HepG2 (cell line): ENCODE results near the gene SNAP91. TPM values are rescaled to one million over a fixed set of nuclear protein-coding genes. Genes with fewer than 3 reads are reported as not detected.

Source experiments
- ATAC-seq: fragments of 200-7000 bp; cut with Tn5 transposase; 3 replicates; pipeline ENCODE4 v1.9.1; 2020; ENCODE audit warnings: mild to moderate bottlenecking, moderate library complexity
- BruUV-seq: library from RNA; stranded (reverse); fragments of 400-500 nt; replicated peaks from 2 replicates; lab custom pipeline; 2021; lab: Mats Ljungman, UMichigan
- CTCF ChIA-PET: fragments of 300-600 bp; formaldehyde crosslinking; extraction: SDS; loops from one replicate; lab custom pipeline; 2021; ENCODE audit warnings: low total read pairs, inconsistent platforms, low intra/inter-chr PET ratio; lab: Yijun Ruan, JAX
- POLR2A ChIA-PET: fragments of 350-600 bp; sonication (Branson Sonifier 250); formaldehyde crosslinking; loops from one replicate; lab custom pipeline; 2020; ENCODE audit warnings: antibody characterized with exemption, inconsistent platforms; lab: Yijun Ruan, JAX
- DNase-seq: peaks from one replicate; pipeline ENCODE4 v3.0.0-alpha.2; 2015; ENCODE audit warnings: low spot score
- FAIRE-seq: peaks from 3 replicates; lab custom pipeline; 2011; peaks lifted over from hg19 to GRCh38; lab: Jason Lieb, UNC
- H2AFZ ChIP-seq: one replicate; pipeline ENCODE4 v1.6.1; 2011; ENCODE audit warnings: low read length, inconsistent platforms
- H3K27ac ChIP-seq: fragments of 300-600 bp; 3 replicates; pipeline ENCODE4 v1.8.0; 2011; ENCODE audit warnings: mixed run types, mild to moderate bottlenecking, mixed read lengths, low read length, inconsistent platforms; ENCODE audit not compliant: insufficient read depth; ENCODE audit errors: extremely low read length
- H3K27me3 ChIP-seq, 2 experiments: fragments of 200-600 bp in 1 of 2; 2 replicates in 1 of 2; 3 replicates in 1 of 2; pipeline versions ENCODE4 v1.6.0 to v1.8.0; 2011; ENCODE audit warnings: low read length in 2 of 2, mild to moderate bottlenecking in 2 of 2, moderate library complexity in 2 of 2, inconsistent platforms in 1 of 2; ENCODE audit not compliant: insufficient read depth in 2 of 2, control insufficient read depth in 1 of 2
- H3K36me3 ChIP-seq, 2 experiments: fragments of 200-600 bp in 1 of 2; replicated peaks in 1 of 2; 2 replicates in 1 of 2; 3 replicates in 1 of 2; pipeline versions ENCODE4 v1.5.1 to v1.8.0; 2011; ENCODE audit warnings: low read length in 2 of 2, inconsistent platforms in 1 of 2; ENCODE audit not compliant: insufficient read depth in 2 of 2, control insufficient read depth in 1 of 2
- H3K4me1 ChIP-seq: 2 replicates; pipeline ENCODE4 v1.5.1; 2012; ENCODE audit warnings: low read length, inconsistent platforms; ENCODE audit not compliant: insufficient read depth
- H3K4me2 ChIP-seq: 2 replicates; pipeline ENCODE4 v1.6.0; 2011; ENCODE audit warnings: low read depth, low read length, inconsistent platforms
- H3K4me3 ChIP-seq, 3 experiments: fragments of 200-600 bp in 1 of 3; sonication (generic), shearing (Covaris generic) in 1 of 3; replicated peaks in 1 of 3; 2 replicates each; pipeline ENCODE4 v1.5.1; 2011 to 2016; ENCODE audit warnings: low read length in 3 of 3, inconsistent platforms in 2 of 3, low read depth in 2 of 3, mild to moderate bottlenecking in 2 of 3, control low read depth in 1 of 3, mixed read lengths in 1 of 3; ENCODE audit not compliant: insufficient read depth in 1 of 3
- H3K79me2 ChIP-seq: one replicate; pipeline ENCODE4 v1.6.1; 2011; ENCODE audit warnings: low read length, inconsistent platforms; ENCODE audit not compliant: insufficient read depth
- H3K9ac ChIP-seq: 2 replicates; pipeline ENCODE4 v1.6.0; 2011; ENCODE audit warnings: mild to moderate bottlenecking, low read depth, low read length, inconsistent platforms; ENCODE audit not compliant: insufficient read depth
- H3K9me3 ChIP-seq: 2 replicates; pipeline ENCODE4 v1.5.1; 2012; ENCODE audit warnings: mild to moderate bottlenecking, low read length
- H4K20me1 ChIP-seq: 2 replicates; pipeline ENCODE4 v1.6.0; 2011; ENCODE audit warnings: inconsistent platforms, mild to moderate bottlenecking, low read length, moderate library complexity; ENCODE audit not compliant: insufficient read depth
- ELF3 ChIP-seq: IDR thresholded peaks from 2 replicates; pipeline ENCODE4 v1.6.1; 2016; ENCODE audit warnings: missing genetic modification reagents, missing compliant biosample characterization
- FLYWCH1 ChIP-seq: sonication (generic); formaldehyde crosslinking; IDR thresholded peaks from 2 replicates; pipeline ENCODE4 v1.8.1; 2023; ENCODE audit warnings: mild to moderate bottlenecking, missing genetic modification reagents
- HNRNPL ChIP-seq: fragments of 200-400 bp; formaldehyde crosslinking; IDR thresholded peaks from 2 replicates; pipeline ENCODE4 v1.6.1; 2017; ENCODE audit warnings: mild to moderate bottlenecking, low read depth, low read length
- HOXA5 ChIP-seq: sonication (generic); formaldehyde crosslinking; IDR thresholded peaks from 2 replicates; pipeline ENCODE4 v1.4.0; 2020; ENCODE audit warnings: missing genetic modification reagents
- HOXA7 ChIP-seq: sonication (generic); formaldehyde crosslinking; IDR thresholded peaks from 2 replicates; pipeline ENCODE4 v1.8.1; 2022; ENCODE audit warnings: mild to moderate bottlenecking, missing genetic modification reagents, moderate library complexity
- ISL2 ChIP-seq: sonication (generic); formaldehyde crosslinking; IDR thresholded peaks from 2 replicates; pipeline ENCODE4 v1.5.0; 2020; ENCODE audit warnings: missing genetic modification reagents
- MTF2 ChIP-seq: sonication (generic); formaldehyde crosslinking; IDR thresholded peaks from 2 replicates; pipeline ENCODE4 v1.5.0; 2020; ENCODE audit warnings: missing genetic modification reagents, borderline replicate concordance
- SRF ChIP-seq: IDR thresholded peaks from 2 replicates; pipeline ENCODE4 v1.6.1; 2011; ENCODE audit warnings: mild to moderate bottlenecking, low read depth, low read length, moderate library complexity
- ZNF432 ChIP-seq: sonication (generic); formaldehyde crosslinking; IDR thresholded peaks from 2 replicates; pipeline ENCODE4 v1.5.0; 2020; ENCODE audit warnings: missing genetic modification reagents, mild to moderate bottlenecking, borderline replicate concordance
- ZNF75D ChIP-seq: sonication (generic); formaldehyde crosslinking; IDR thresholded peaks from 2 replicates; pipeline ENCODE4 v1.8.1; 2023; ENCODE audit warnings: missing genetic modification reagents, mild to moderate bottlenecking, borderline replicate concordance
- WGBS: methylation state at CpG from one replicate; pipeline ENCODE4 v1.1.6; 2017; ENCODE audit warnings: low lambda C conversion rate; 5-methylcytosine and 5-hydroxymethylcytosine counted together
- in situ Hi-C: cut with HindIII; loops from 2 replicates; pipeline ENCODE4 v1.10.0; 2017; ENCODE audit warnings: low pct_unique_long_range_greater_than_20kb; ENCODE audit not compliant: extremely low pct_ligation_motif_present
- intact Hi-C: fragments of 100-400 bp; cut with micrococcal nuclease; formaldehyde crosslinking; loops from one replicate; pipeline ENCODE4 v1.10.0; 2022; ENCODE audit not compliant: unreplicated experiment
- polyA plus RNA-seq, 8 experiments: library from polyadenylated mRNA; depleted of rRNA in 3 of 8; stranded (reverse) in 7 of 8; unstranded in 1 of 8; fragments of >200 nt; fragmentation: Illumina TruSeq in 4 of 8; extraction: Trizol in 4 of 8; gene quantifications; 2 replicates each; pipeline versions ENCODE4 v1.2.1 to v1.2.3, GENCODE V29; 2011 to 2016; ENCODE audit warnings: low read depth in 4 of 8, missing spikeins in 1 of 8, mixed read lengths in 1 of 8; ENCODE audit not compliant: insufficient read depth in 1 of 8
- total RNA-seq, 5 experiments: library from RNA; depleted of rRNA; stranded (reverse); fragments of >200 nt; fragmentation: Illumina TruSeq; extraction: Trizol; gene quantifications; 2 replicates each; pipeline ENCODE4 v1.2.3, GENCODE V29; 2016; ENCODE audit warnings: low read depth in 1 of 5
- TF ChIP-seq, protein P1 (sequence below): sonication (generic); formaldehyde crosslinking; IDR thresholded peaks from 2 replicates; pipeline ENCODE4 v1.5.0; 2020; ENCODE audit warnings: mild to moderate bottlenecking, missing genetic modification reagents, moderate library complexity
- TF ChIP-seq, protein P2 (sequence below): sonication (generic); formaldehyde crosslinking; IDR thresholded peaks from 2 replicates; pipeline ENCODE4 v1.4.0; 2020; ENCODE audit warnings: missing genetic modification reagents, mild to moderate bottlenecking, borderline replicate concordance

SNAP91 gene
- total and polyA plus RNA-seq, 2 of the 13 experiments (the other 11 are each of a cell fraction or from before 2014, with no cell fraction given), result not detected

DNA sequence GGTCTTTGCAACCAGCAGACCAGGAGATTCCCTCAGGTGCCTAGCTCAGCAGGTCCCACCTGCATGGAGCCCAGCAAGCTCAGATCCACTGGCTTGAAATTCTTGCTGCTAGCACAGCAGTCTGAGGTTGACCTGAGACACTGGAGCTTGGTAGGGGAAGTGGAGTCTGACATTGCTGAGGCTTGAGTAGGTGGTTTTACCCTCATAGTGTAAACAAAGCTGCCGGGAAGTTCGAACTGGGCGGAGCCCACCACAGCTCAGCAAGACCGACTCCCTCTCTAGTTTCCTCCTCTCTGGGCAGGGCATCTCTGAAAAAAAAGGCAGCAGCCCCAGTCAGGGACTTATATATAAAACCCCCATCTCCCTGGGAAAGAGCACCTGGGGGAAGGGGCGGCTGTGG, 162.3 kb downstream of the SNAP91 start:
- Histone ChIP-seq H3K79me2 (no peaks in the 10 kb centered on the region), H3K4me2 (no peak overlapping the region), H3K4me1 (no peaks in the 10 kb centered on the region), H3K27me3 (no peaks in the 10 kb centered on the region), H3K36me3 (no peaks in the 10 kb centered on the region), H4K20me1 (no peaks in the 10 kb centered on the region), H3K4me3 (no peak overlapping the region), H3K9ac (no peak overlapping the region), H3K27ac (no peak overlapping the region), H2AFZ (no peak overlapping the region), H3K9me3 (no peaks in the 10 kb centered on the region)
- ATAC-seq, result no peak
- WGBS, result 17% methylated on average over 5 of the region's 5 CpGs
- no peak for FAIRE-seq
- no peak for DNase-seq
- CTCF ChIA-PET, result no interaction called here
- TF ChIP-seq HOXA5 (CRISPR knock-in tag) (no peak), ELF3 (CRISPR knock-in tag) (no peak), ISL2 (no peak), SRF (no peak), HOXA7 (no peak), ZNF432 (CRISPR knock-in tag) (no peak), HNRNPL (no peak), ZNF75D (CRISPR knock-in tag) (no peak)
- BruUV-seq, result no TSS peak
- POLR2A ChIA-PET, result no interaction called here
- intact Hi-C loops, result no loop called here
- in situ Hi-C loops, result no loop called here

DNA sequence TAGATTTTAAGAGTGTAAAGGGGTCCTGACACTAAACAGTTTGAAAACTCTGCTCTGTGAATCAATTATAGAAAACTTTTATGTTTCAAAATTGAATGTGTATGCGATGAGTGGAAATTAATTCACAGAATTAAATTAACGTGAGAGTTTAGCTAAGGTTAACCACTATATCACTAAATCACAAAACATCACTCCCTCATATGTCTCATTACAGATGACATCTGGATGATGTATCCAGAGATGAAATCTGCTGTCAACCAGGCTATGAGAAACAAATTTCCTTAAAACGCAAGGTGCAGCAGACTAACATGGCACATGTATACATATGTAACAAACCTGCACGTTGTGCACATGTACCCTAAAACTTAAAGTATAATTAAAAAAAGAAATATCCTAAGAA, 169.2 kb downstream of the SNAP91 start:
- DNase-seq (no peak), ATAC-seq (no peak), FAIRE-seq (no peak)
- Histone ChIP-seq H2AFZ (no peak overlapping the region), H3K4me2 (no peak overlapping the region), H3K79me2 (no peaks in the 10 kb centered on the region), H3K27ac (no peak overlapping the region), H3K9ac (no peak overlapping the region), H3K27me3 (peaks cover 0 to 6% of the 10 kb centered on the region in 2 experiments; a peak in 2 of 5 replicates), H3K36me3 (no peaks in the 10 kb centered on the region), H4K20me1 (no peaks in the 10 kb centered on the region), H3K4me1 (no peaks in the 10 kb centered on the region), H3K4me3 (no peak overlapping the region), H3K9me3 (no peaks in the 10 kb centered on the region)
- no TSS peak for BruUV-seq
- WGBS, result 3% methylated on average over 4 of the region's 4 CpGs
- CTCF ChIA-PET, result no interaction called here
- in situ Hi-C loops, result no loop called here
- POLR2A ChIA-PET, result no interaction called here
- intact Hi-C loops, result no loop called here
- TF ChIP-seq, protein P1, sequence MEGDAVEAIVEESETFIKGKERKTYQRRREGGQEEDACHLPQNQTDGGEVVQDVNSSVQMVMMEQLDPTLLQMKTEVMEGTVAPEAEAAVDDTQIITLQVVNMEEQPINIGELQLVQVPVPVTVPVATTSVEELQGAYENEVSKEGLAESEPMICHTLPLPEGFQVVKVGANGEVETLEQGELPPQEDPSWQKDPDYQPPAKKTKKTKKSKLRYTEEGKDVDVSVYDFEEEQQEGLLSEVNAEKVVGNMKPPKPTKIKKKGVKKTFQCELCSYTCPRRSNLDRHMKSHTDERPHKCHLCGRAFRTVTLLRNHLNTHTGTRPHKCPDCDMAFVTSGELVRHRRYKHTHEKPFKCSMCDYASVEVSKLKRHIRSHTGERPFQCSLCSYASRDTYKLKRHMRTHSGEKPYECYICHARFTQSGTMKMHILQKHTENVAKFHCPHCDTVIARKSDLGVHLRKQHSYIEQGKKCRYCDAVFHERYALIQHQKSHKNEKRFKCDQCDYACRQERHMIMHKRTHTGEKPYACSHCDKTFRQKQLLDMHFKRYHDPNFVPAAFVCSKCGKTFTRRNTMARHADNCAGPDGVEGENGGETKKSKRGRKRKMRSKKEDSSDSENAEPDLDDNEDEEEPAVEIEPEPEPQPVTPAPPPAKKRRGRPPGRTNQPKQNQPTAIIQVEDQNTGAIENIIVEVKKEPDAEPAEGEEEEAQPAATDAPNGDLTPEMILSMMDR (CRISPR knock-in tag), result no peak
- TF ChIP-seq MTF2 (CRISPR knock-in tag) (no peak), FLYWCH1 (CRISPR knock-in tag) (no peak)
- TF ChIP-seq, protein P2, sequence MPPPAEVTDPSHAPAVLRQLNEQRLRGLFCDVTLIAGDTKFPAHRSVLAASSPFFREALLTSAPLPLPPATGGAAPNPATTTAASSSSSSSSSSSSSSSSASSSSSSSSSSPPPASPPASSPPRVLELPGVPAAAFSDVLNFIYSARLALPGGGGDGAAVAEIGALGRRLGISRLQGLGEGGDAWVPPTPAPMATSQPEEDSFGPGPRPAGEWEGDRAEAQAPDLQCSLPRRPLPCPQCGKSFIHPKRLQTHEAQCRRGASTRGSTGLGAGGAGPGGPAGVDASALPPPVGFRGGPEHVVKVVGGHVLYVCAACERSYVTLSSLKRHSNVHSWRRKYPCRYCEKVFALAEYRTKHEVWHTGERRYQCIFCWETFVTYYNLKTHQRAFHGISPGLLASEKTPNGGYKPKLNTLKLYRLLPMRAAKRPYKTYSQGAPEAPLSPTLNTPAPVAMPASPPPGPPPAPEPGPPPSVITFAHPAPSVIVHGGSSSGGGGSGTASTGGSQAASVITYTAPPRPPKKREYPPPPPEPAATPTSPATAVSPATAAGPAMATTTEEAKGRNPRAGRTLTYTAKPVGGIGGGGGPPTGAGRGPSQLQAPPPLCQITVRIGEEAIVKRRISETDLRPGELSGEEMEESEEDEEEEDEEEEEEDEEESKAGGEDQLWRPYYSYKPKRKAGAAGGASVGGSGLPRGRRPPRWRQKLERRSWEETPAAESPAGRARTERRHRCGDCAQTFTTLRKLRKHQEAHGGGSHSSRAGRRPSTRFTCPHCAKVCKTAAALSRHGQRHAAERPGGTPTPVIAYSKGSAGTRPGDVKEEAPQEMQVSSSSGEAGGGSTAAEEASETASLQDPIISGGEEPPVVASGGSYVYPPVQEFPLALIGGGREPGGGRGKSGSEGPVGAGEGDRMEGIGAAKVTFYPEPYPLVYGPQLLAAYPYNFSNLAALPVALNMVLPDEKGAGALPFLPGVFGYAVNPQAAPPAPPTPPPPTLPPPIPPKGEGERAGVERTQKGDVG (CRISPR knock-in tag), result no peak
